Measurements from ENCODE around the gene NDRG4. TPM values are rescaled to one million over a fixed set of nuclear protein-coding genes. Genes with fewer than 3 reads are reported as not detected.

Gene NDRG4
- total RNA-seq, 1 donor from 2014 or later = 677 TPM

DNA sequence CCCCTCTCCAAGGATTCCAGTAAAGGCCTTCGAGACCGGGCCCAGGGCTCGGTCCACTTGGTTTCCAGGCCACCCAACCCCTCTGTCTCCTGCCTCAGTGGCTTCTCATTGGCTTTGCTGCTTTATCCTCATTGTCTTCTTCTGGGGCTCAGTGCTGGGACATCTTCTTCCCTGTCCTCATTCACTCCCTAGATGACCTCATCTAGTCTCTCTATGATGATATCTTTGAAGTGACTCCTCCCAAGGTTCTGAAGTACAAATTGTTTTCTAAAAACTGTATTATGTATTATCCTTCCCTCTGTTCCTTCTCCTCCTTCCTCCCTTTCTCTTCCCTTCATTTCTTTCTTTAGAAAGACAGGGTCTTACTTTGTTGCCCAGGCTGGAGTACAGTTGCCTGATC is 27.1 kb upstream of the NDRG4 start:
- H3K4me1 Mint-ChIP-seq (ENCODE audit: low read depth, unreplicated experiment) = peaks cover 5% of the 10 kb centered on the region
- H3K27me3 Mint-ChIP-seq (ENCODE audit: unreplicated experiment) = peaks cover 10% of the 10 kb centered on the region
- peaks cover 9% of the 10 kb centered on the region for H3K36me3 Mint-ChIP-seq (ENCODE audit: unreplicated experiment)
- no peak for DNase-seq
- no peak overlapping the region for H3K27ac Mint-ChIP-seq (ENCODE audit: unreplicated experiment)
- no peak overlapping the region for H3K4me3 Mint-ChIP-seq (ENCODE audit: unreplicated experiment)
- peaks cover 4% of the 10 kb centered on the region for H3K9me3 Mint-ChIP-seq (ENCODE audit: unreplicated experiment)
- TF ChIP-seq, protein P1, sequence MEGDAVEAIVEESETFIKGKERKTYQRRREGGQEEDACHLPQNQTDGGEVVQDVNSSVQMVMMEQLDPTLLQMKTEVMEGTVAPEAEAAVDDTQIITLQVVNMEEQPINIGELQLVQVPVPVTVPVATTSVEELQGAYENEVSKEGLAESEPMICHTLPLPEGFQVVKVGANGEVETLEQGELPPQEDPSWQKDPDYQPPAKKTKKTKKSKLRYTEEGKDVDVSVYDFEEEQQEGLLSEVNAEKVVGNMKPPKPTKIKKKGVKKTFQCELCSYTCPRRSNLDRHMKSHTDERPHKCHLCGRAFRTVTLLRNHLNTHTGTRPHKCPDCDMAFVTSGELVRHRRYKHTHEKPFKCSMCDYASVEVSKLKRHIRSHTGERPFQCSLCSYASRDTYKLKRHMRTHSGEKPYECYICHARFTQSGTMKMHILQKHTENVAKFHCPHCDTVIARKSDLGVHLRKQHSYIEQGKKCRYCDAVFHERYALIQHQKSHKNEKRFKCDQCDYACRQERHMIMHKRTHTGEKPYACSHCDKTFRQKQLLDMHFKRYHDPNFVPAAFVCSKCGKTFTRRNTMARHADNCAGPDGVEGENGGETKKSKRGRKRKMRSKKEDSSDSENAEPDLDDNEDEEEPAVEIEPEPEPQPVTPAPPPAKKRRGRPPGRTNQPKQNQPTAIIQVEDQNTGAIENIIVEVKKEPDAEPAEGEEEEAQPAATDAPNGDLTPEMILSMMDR (IDR thresholded peaks at IDR 0.05; ENCODE audit: partially characterized antibody, unreplicated experiment) = no peak

DNA sequence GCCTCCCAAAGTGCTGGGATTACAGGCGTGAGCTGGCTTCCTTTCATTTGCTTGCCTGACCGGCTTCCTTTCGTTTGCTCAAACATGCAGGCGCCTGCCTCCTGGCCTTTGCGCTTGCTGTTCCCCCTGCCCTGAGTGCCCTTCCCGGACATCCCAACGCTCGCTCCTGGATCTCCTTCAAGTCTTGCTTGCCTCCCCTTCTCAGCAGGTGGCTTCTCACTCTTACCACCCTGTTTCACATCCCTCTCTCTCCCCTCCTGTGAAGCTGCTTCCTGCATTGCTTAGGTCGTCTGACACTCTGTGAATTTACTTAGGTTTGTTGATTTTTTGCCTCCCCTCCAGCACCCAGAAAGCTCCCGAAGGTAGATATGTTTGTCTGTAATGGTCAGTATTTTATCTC is 25.6 kb upstream of the NDRG4 start:
- Mint-ChIP-seq H3K27ac (ENCODE audit: unreplicated experiment) (no peak overlapping the region), H3K27me3 (ENCODE audit: unreplicated experiment) (peaks cover 6% of the 10 kb centered on the region), H3K9me3 (ENCODE audit: unreplicated experiment) (peaks cover 4% of the 10 kb centered on the region), H3K4me1 (ENCODE audit: low read depth, unreplicated experiment) (peaks cover 7% of the 10 kb centered on the region), H3K4me3 (ENCODE audit: unreplicated experiment) (no peak overlapping the region), H3K36me3 (ENCODE audit: unreplicated experiment) (peaks cover 9% of the 10 kb centered on the region)
- no peak for DNase-seq
- TF ChIP-seq, protein P1 (IDR thresholded peaks at IDR 0.05; ENCODE audit: partially characterized antibody, unreplicated experiment) = no peak

DNA sequence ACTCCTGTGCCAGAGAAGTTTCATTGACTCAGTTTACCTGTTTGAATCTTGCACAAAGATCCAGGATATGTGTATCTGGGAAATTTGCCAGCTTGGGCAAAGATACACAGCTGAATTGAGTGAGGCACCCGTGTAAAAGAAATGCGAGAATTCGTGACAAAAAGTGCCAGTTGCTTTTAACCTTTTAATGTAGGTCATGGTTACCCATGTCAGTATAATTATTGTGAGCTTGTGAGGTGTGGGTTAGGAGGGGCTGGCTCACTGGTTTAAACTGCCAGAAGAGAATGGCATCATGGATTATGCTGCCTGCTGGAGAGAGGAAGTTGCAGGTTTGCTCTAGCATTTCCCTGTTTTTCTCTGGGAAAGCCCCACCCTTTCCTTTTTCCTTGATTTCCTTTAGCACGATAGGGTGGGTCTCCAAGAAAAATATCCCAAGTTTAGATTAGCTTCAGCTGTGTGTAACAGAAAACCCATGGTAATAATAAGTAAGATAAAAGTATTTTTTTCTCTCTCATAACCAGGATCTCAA is 24.8 kb upstream of the NDRG4 start:
- H3K27ac Mint-ChIP-seq (ENCODE audit: unreplicated experiment) = no peak overlapping the region
- H3K9me3 Mint-ChIP-seq (ENCODE audit: unreplicated experiment) = peaks cover 4% of the 10 kb centered on the region
- TF ChIP-seq, protein P1 (IDR thresholded peaks at IDR 0.05; ENCODE audit: partially characterized antibody, unreplicated experiment) = no peak
- peaks cover 9% of the 10 kb centered on the region for H3K36me3 Mint-ChIP-seq (ENCODE audit: unreplicated experiment)
- no peak for DNase-seq
- H3K27me3 Mint-ChIP-seq (ENCODE audit: unreplicated experiment) = peaks cover 4% of the 10 kb centered on the region
- no peak overlapping the region for H3K4me3 Mint-ChIP-seq (ENCODE audit: unreplicated experiment)
- peaks cover 12% of the 10 kb centered on the region for H3K4me1 Mint-ChIP-seq (ENCODE audit: low read depth, unreplicated experiment)

DNA sequence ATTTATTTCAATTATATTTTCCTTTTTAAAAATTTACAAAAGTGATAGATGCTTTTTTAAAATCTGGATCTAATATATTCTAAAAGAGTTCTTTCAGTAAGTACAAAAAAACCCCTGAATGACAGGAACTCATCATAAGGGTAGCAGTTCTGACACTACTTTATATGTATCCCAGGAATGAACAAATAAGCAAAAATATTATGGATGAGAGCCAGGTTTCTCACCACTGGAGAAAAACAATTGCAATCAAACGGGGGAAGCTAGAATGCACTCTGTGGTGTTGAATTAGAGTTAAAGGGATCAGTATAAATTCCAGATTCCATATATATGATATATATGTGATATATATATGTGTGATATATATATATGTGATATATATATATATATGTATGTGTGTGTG is 23.2 kb upstream of the NDRG4 start:
- peaks cover 9% of the 10 kb centered on the region for H3K36me3 Mint-ChIP-seq (ENCODE audit: unreplicated experiment)
- H3K27ac Mint-ChIP-seq (ENCODE audit: unreplicated experiment) = no peak overlapping the region
- TF ChIP-seq, protein P1 (IDR thresholded peaks at IDR 0.05; ENCODE audit: partially characterized antibody, unreplicated experiment) = no peak
- no peak overlapping the region for H3K4me3 Mint-ChIP-seq (ENCODE audit: unreplicated experiment)
- H3K4me1 Mint-ChIP-seq (ENCODE audit: low read depth, unreplicated experiment) = peaks cover 11% of the 10 kb centered on the region
- H3K27me3 Mint-ChIP-seq (ENCODE audit: unreplicated experiment) = peaks cover 6% of the 10 kb centered on the region
- no peak for DNase-seq
- H3K9me3 Mint-ChIP-seq (ENCODE audit: unreplicated experiment) = peaks cover 4% of the 10 kb centered on the region

DNA sequence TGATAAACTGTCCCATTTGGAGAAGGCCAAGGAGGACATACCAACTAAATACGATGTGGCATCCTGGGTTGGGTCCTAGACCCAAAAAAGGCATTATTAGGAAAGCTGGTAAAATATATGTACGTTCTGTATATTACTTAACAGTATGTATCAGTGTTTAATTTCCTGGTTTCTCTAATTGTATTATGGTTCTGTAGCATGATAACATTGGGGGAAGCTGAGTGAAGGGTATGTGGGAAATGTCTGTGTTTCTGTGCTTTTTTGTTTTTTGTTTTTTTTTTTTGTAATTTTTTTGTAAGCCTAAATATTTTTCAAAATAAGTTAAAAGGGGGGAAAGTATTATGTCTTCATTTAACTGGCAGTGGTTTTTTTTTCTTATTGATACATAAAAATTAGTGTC is 21.5 kb upstream of the NDRG4 start:
- peaks cover 12% of the 10 kb centered on the region for H3K4me1 Mint-ChIP-seq (ENCODE audit: low read depth, unreplicated experiment)
- peaks cover 2% of the 10 kb centered on the region for H3K36me3 Mint-ChIP-seq (ENCODE audit: unreplicated experiment)
- H3K27me3 Mint-ChIP-seq (ENCODE audit: unreplicated experiment) = peaks cover 6% of the 10 kb centered on the region
- no peak overlapping the region for H3K27ac Mint-ChIP-seq (ENCODE audit: unreplicated experiment)
- TF ChIP-seq, protein P1 (IDR thresholded peaks at IDR 0.05; ENCODE audit: partially characterized antibody, unreplicated experiment) = no peak
- DNase-seq = no peak
- no peak overlapping the region for H3K4me3 Mint-ChIP-seq (ENCODE audit: unreplicated experiment)
- H3K9me3 Mint-ChIP-seq (ENCODE audit: unreplicated experiment) = peaks cover 3% of the 10 kb centered on the region

Data from glutamatergic neuron (in vitro differentiated cells).